Loucy (cell line): Measurements from ENCODE around the gene ITGB8.

ENCODE experiments used
- EZH2phosphoT487 ChIP-seq: fragments of 200-600 bp; IDR thresholded peaks from 2 replicates; pipeline ENCODE4 v1.6.1; 2018; ENCODE audit warnings: antibody characterized with exemption, mild to moderate bottlenecking, moderate library complexity, borderline replicate concordance
- TF ChIP-seq, protein P1 (sequence below): fragments of 200-600 bp; sonication (generic); conservative IDR thresholded peaks from 2 replicates; pipeline ENCODE4 v1.5.1; 2014; ENCODE audit warnings: mild to moderate bottlenecking, antibody characterized with exemption, low read length

DNA sequence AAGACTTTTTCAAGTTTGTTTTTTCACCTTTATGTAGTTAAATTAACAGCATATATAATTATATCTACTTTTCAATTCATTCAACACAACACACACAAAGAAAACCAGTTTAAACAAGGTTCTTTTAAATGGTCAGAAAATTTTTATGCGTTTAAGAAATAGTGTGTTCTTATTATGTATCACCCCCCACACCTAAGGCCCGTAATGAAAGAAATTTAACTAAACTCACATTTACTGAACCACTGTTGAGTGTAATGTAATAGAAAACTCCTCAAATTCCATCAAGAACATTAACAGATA is 19.0 kb upstream of the ITGB8 start:
- TF ChIP-seq, protein P1, sequence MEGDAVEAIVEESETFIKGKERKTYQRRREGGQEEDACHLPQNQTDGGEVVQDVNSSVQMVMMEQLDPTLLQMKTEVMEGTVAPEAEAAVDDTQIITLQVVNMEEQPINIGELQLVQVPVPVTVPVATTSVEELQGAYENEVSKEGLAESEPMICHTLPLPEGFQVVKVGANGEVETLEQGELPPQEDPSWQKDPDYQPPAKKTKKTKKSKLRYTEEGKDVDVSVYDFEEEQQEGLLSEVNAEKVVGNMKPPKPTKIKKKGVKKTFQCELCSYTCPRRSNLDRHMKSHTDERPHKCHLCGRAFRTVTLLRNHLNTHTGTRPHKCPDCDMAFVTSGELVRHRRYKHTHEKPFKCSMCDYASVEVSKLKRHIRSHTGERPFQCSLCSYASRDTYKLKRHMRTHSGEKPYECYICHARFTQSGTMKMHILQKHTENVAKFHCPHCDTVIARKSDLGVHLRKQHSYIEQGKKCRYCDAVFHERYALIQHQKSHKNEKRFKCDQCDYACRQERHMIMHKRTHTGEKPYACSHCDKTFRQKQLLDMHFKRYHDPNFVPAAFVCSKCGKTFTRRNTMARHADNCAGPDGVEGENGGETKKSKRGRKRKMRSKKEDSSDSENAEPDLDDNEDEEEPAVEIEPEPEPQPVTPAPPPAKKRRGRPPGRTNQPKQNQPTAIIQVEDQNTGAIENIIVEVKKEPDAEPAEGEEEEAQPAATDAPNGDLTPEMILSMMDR: no peak; the same call in 1 of the 2 replicates
- TF ChIP-seq EZH2phosphoT487: no peak
